Caco-2 (cell line): Measurements from ENCODE around the gene ANK3. TPM values are rescaled to one million over a fixed set of nuclear protein-coding genes. Genes with fewer than 3 reads are reported as not detected.

Source experiments
- BruUV-seq: library from RNA; stranded (reverse); fragments of 400-500 nt; replicated peaks from 2 replicates; lab custom pipeline; 2021; lab: Mats Ljungman, UMichigan
- CTCF ChIA-PET: fragments of 300-600 bp; sonication (Branson Sonifier 250); formaldehyde crosslinking; loops from one replicate; lab custom pipeline; 2022; ENCODE audit warnings: antibody characterized with exemption; lab: Charles Lee
- POLR2A ChIA-PET: fragments of 300-600 bp; sonication (Branson Sonifier 250); formaldehyde crosslinking; loops from one replicate; lab custom pipeline; 2022; ENCODE audit warnings: antibody characterized with exemption; lab: Charles Lee
- DNase-seq, 2 experiments: peaks; one replicate each; pipeline versions ENCODE4 v3.0.0 to v3.0.0-alpha.2; 2020 to 2022
- H3K27me3 ChIP-seq: replicated peaks from 2 replicates; pipeline ENCODE4 v1.6.0; 2011; ENCODE audit warnings: low read length; ENCODE audit not compliant: control insufficient read depth, insufficient read depth
- H3K36me3 ChIP-seq: 2 replicates; pipeline ENCODE4 v1.5.1; 2011; ENCODE audit warnings: low read length; ENCODE audit not compliant: control insufficient read depth, insufficient read depth
- H3K4me1 ChIP-seq: fragments of 250-450 bp; sonication (Bioruptor Pico); 2 replicates; pipeline ENCODE4 v1.5.1; 2020; ENCODE audit warnings: mild to moderate bottlenecking
- H3K4me3 ChIP-seq: 2 replicates; pipeline ENCODE4 v1.5.1; 2011; ENCODE audit warnings: low read depth, mild to moderate bottlenecking, control low read depth, low read length
- H3K9me3 ChIP-seq: fragments of 250-450 bp; sonication (Bioruptor Pico); 2 replicates; pipeline ENCODE4 v1.5.1; 2020; ENCODE audit warnings: mild to moderate bottlenecking, moderate library complexity
- H3K27ac Mint-ChIP-seq: one replicate; pipeline ENCODE4 v1.8.0; 2022; ENCODE audit warnings: mixed read lengths; ENCODE audit not compliant: unreplicated experiment
- H3K27me3 Mint-ChIP-seq: one replicate; pipeline ENCODE4 v1.8.0; 2022; ENCODE audit warnings: mixed read lengths; ENCODE audit not compliant: insufficient read depth, unreplicated experiment
- H3K36me3 Mint-ChIP-seq: one replicate; pipeline ENCODE4 v1.8.0; 2022; ENCODE audit warnings: mild to moderate bottlenecking, mixed read lengths; ENCODE audit not compliant: insufficient read depth, unreplicated experiment
- H3K4me1 Mint-ChIP-seq: one replicate; pipeline ENCODE4 v1.8.0; 2022; ENCODE audit warnings: low read depth, mixed read lengths; ENCODE audit not compliant: unreplicated experiment
- H3K4me3 Mint-ChIP-seq: one replicate; pipeline ENCODE4 v1.8.0; 2022; ENCODE audit warnings: mild to moderate bottlenecking, moderate library complexity, mixed read lengths; ENCODE audit not compliant: unreplicated experiment
- H3K9me3 Mint-ChIP-seq: one replicate; pipeline ENCODE4 v1.8.0; 2022; ENCODE audit warnings: mixed read lengths; ENCODE audit not compliant: unreplicated experiment
- CTCF ChIP-seq, 2 experiments: fragments of 200-600 bp in 1 of 2; IDR thresholded peaks; 1 replicate in 1 of 2; 2 replicates in 1 of 2; pipeline versions ENCODE4 v1.5.1 to v1.8.0; 2011 to 2022; ENCODE audit warnings: antibody characterized with exemption in 1 of 2, control low read depth in 1 of 2, inconsistent platforms in 1 of 2, low read depth in 1 of 2, low read length in 1 of 2, mild to moderate bottlenecking in 1 of 2, moderate library complexity in 1 of 2; ENCODE audit not compliant: insufficient read depth in 1 of 2, severe bottlenecking in 1 of 2, unreplicated experiment in 1 of 2
- intact Hi-C: fragments of 100-400 bp; cut with micrococcal nuclease; formaldehyde crosslinking; loops from one replicate; pipeline ENCODE4 v1.10.0; 2022; ENCODE audit not compliant: unreplicated experiment
- total RNA-seq: library from RNA; stranded (reverse); gene quantifications from 2 replicates; pipeline ENCODE4 v1.2.3, GENCODE V29; 2022

Gene ANK3
- total RNA-seq, 1 experiment from 2014 or later = 46.7 TPM

- H3K36me3 ChIP-seq = no peaks in the 10 kb centered on the region
- BruUV-seq = no TSS peak
- H3K27ac Mint-ChIP-seq = peak overlapping the region; percentile 13
- peaks cover 23% of the 10 kb centered on the region for H3K4me1 ChIP-seq
- DNase-seq = peak in 1 of 2 experiments; percentile 21
- H3K4me3 Mint-ChIP-seq = no peak overlapping the region
- ChIA-PET CTCF (interaction anchor here (1.4 kb wide), 1 partner anchor 56 kb away, joined by 5 read pairs; no protein-coding TSS in a partner anchor), POLR2A (no interaction called here)
- peaks cover 9% of the 10 kb centered on the region for H3K36me3 Mint-ChIP-seq
- peaks cover 14% of the 10 kb centered on the region for H3K9me3 Mint-ChIP-seq
- H3K4me3 ChIP-seq = no peak overlapping the region
- peaks cover 6% of the 10 kb centered on the region; the same call in 1 of the 2 replicates for H3K9me3 ChIP-seq
- no peaks in the 10 kb centered on the region for H3K27me3 ChIP-seq
- H3K27me3 Mint-ChIP-seq = no peaks in the 10 kb centered on the region
- H3K4me1 Mint-ChIP-seq = peaks cover 28% of the 10 kb centered on the region
- no peak for TF ChIP-seq CTCF (IDR thresholded peaks at IDR 0.05; ENCODE audit: insufficient read depth in 1 of 2, low read depth in 1 of 2, low read length in 1 of 2, severe bottlenecking in 1 of 2, unreplicated experiment in 1 of 2)
- intact Hi-C loops = loop anchor here (1.0 kb wide), 1 partner anchor 27 kb away; no protein-coding TSS in a partner anchor
These were observed 241.3 kb downstream of the ANK3 start for GRCh38 chr10:60148266-60148840.

- H3K4me3 ChIP-seq = no peak overlapping the region
- ChIA-PET POLR2A (no interaction called here), CTCF (no interaction called here)
- BruUV-seq = no TSS peak
- Mint-ChIP-seq H3K4me1 (peaks cover 28% of the 10 kb centered on the region), H3K4me3 (no peak overlapping the region), H3K9me3 (peaks cover 14% of the 10 kb centered on the region), H3K27me3 (no peaks in the 10 kb centered on the region), H3K36me3 (peaks cover 9% of the 10 kb centered on the region), H3K27ac (peak overlapping the region; percentile 13)
- H3K9me3 ChIP-seq = peaks cover 6% of the 10 kb centered on the region; the same call in 1 of the 2 replicates
- intact Hi-C loops = loop anchor here (1.0 kb wide), 1 partner anchor 28 kb away; no protein-coding TSS in a partner anchor
- H3K36me3 ChIP-seq = no peaks in the 10 kb centered on the region
- H3K27me3 ChIP-seq = no peaks in the 10 kb centered on the region
- no peak for TF ChIP-seq CTCF (IDR thresholded peaks at IDR 0.05; ENCODE audit: insufficient read depth in 1 of 2, low read depth in 1 of 2, low read length in 1 of 2, severe bottlenecking in 1 of 2, unreplicated experiment in 1 of 2)
- peaks cover 28% of the 10 kb centered on the region for H3K4me1 ChIP-seq
- no peak for DNase-seq
These were observed 242.0 kb downstream of the ANK3 start for GRCh38 chr10:60147576-60148265.

- no peak for TF ChIP-seq CTCF (IDR thresholded peaks at IDR 0.05; ENCODE audit: insufficient read depth in 1 of 2, low read depth in 1 of 2, low read length in 1 of 2, severe bottlenecking in 1 of 2, unreplicated experiment in 1 of 2)
- Mint-ChIP-seq H3K4me3 (no peak overlapping the region), H3K27ac (no peak overlapping the region), H3K36me3 (peaks cover 9% of the 10 kb centered on the region), H3K27me3 (no peaks in the 10 kb centered on the region), H3K4me1 (peaks cover 28% of the 10 kb centered on the region), H3K9me3 (peaks cover 14% of the 10 kb centered on the region)
- intact Hi-C loops = no loop called here
- no peak overlapping the region for H3K4me3 ChIP-seq
- no TSS peak for BruUV-seq
- ChIA-PET CTCF (no interaction called here), POLR2A (no interaction called here)
- peaks cover 6% of the 10 kb centered on the region; the same call in 1 of the 2 replicates for H3K9me3 ChIP-seq
- no peaks in the 10 kb centered on the region for H3K36me3 ChIP-seq
- peaks cover 35% of the 10 kb centered on the region for H3K4me1 ChIP-seq
- H3K27me3 ChIP-seq = no peaks in the 10 kb centered on the region
- DNase-seq = no peak
These were observed 242.7 kb downstream of the ANK3 start for GRCh38 chr10:60147025-60147424.
